HG02981 (cell line): ENCODE results near the gene AGTPBP1.
"Not testable (repeated sequence)": the region's sequence is repeated elsewhere in the genome, so short reads cannot be mapped to it uniquely, and the experiment has no call there.

Experiments
- ATAC-seq: cut with Tn5 transposase; IDR thresholded peaks from one replicate; pipeline ENCODE4 v1.9.1; 2021; ENCODE audit warnings: mild to moderate bottlenecking, moderate library complexity; ENCODE audit not compliant: unreplicated experiment

The AGTPBP1 gene

GRCh38 chr9:85631809-85632208 lies 109.9 kb downstream of the AGTPBP1 start:
- no peak for ATAC-seq

DNA sequence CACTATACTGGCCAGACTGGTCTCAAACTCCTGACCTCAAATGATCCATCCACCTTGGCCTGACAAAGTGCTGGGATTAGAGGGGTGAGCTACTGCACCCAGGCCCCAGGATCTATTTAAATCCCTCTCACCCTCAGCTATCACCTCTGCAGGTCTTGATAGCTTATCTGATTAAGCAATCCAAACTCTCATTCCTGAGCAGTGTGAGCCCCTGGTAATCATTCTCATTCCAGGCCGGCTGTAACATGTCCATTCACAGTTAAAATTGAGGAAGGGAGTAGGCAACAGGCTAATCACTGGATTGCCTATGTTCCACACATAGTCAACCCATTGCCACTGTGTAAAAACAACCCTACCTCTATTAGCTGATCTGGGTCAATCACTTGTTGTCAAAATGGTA lies 111.1 kb downstream of the AGTPBP1 start:
- ATAC-seq = no peak

DNA sequence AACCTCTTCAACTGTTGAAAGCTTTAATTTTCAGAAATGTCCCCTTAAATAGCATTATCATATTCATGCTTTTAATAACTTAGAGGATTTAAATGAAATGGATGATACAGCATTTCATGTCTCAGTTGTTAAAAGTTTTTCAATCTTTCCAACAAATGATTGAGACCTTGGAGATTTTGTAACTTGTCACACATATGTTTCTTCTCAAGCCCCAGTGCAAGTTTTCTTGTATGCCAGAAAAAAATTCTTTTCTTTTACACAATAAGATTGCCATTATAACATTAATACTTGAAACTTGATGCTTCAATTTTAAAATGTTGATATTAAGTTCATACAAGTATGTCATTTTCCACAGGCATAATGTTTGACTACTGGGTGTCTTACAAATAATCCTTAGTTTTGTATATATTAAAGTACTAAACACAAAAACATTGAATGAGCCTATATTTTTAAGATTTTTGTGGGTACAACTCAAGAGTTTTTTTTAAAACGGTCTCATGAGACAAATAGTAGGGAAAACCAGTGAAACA lies 124.5 kb downstream of the AGTPBP1 start:
- no peak for ATAC-seq

DNA sequence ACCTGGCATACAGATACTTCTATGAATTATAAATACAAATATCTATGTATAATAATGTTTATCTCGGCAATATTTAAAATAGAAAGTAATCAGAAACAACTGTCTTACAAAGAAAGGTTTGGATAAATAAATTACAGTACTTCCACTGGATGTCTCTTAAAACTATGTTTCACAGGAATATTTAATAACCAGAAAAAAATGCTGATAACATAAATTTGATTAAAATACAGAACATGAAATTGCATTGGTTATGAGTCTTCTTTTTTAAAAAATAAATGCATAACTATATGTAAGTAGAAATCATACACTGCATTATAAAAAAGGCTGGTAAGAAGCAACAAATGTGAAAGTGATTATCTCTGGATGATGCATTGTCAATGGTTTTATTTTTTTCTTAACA lies 126.0 kb downstream of the AGTPBP1 start:
- no peak for ATAC-seq

GRCh38 chr9:85610074-85610860 lies 131.5 kb downstream of the AGTPBP1 start:
- ATAC-seq = peak; percentile 96

GRCh38 chr9:85605905-85606304 lies 135.8 kb downstream of the AGTPBP1 start:
- ATAC-seq = no peak

DNA sequence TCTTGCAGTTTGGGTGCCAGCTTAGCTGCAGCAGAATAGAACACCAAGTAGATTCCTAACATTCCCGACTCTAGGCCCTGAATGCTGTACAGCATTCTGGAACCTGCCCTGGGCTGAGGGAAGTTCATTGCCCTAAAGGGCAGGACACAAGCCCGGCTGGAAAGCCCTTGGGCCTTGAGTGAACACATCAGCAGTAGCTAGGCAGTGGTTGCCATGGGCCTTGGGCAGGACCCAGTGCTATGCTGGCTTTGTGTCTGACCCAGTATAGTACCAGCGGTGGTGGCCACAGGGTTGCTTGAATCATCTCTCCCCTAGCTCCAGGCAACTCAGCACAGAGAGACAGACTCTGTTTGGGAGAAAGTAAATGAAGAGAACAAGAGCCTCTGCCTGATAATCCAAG lies 137.8 kb downstream of the AGTPBP1 start:
- no peak for ATAC-seq

- no peak for ATAC-seq
Measured at GRCh38 chr9:85602742-85603141, 139.0 kb downstream of the AGTPBP1 start.

DNA sequence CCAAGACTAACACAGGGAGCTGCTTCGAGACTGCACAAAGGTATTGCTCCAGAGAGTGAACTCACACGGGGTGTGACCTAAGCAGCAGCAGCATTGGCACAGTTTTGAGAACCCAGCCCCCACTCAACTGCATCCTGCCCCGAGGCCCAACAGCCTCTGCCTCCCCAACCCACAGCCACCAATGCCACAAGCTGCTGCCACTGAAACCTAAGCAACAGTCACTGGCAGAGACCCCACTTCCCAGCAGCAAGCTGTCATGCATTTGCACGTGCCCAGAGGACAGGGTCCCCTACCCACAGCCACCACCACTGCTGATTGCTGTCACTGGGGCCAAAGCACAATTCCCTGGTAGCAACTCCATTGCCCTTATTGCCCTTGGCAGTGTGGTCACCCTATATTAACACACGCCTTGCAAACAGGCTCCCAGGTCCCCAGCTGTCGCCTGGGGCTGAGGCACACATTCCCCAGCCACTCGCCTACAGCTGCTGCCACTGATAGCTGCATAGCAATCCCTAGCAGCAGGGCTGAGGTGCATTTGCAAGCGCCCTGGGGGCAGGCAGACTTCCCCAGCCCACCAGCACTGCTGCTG lies 141.0 kb downstream of the AGTPBP1 start:
- ATAC-seq = no peak

DNA sequence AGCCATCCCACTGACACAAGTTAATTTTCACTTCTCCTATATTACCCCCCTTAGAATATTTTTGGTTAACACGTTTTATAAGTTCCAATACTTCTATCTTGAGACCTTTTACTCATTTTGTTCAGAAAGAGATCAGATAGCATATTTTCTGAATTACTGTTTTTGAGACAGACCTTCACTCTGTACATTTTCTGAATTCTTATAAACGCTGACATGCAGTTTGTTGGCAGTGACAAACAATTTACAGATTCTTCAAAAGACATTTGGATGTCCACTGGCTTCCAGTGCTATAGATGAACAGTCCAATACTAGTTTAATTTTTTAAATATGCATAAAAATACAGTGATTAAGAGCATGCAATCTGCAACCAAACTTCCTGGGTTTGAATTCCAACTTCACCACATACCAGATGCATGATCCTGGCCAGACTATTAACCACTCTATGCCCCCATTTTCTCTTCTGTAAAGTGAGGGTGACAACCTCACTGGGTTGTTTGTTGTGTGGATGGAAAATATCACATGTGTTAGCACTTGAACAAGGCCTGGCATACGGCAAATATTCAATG lies 142.1 kb downstream of the AGTPBP1 start:
- ATAC-seq = no peak

DNA sequence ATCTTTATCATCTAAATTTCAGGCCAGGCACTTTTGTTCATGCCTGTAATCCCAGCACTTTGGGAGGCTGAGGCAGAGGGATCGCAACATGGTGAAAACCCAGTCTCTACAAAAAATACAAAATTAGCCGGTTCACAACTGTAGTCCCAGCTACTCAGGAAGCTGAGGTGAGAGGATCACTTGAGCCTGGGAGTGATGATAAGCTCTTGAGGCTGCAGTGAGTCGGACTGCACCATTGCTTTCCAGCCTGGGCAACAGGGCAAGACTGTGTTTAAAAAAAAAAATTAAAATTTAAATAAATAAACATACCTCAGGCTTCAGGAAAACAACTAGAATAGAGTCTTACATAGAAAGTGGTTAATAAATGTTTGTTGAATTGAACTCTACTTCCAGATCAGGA lies 147.4 kb downstream of the AGTPBP1 start:
- no peak for ATAC-seq

- no peak for ATAC-seq
Measured at GRCh38 chr9:85586684-85587083, 155.1 kb downstream of the AGTPBP1 start.

DNA sequence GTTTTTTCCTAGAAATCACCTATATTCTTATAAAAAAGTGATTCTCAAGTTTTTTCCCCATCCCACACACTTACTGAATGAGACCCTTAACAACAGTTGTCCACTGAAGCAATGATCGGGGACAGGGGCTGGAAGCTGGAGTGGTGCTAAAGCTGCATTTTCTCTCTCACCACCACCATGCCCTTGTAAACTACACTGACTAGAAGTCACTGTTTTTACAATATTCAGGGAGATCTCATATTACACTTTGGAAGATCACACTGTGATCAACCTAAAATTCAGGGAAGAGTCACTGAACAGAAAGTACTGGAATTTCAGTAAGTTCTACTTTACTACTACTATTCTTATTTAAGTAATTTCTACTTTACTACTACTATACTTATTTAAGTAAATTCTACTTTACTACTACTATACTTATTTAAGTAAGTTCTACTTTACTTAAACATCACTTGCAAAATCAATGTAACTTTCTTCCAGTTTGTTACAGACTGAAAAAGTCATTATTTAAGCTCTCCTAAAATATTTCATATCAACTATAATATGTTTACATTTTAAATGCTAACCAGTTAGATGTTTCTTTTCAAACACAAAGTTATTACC lies 164.3 kb downstream of the AGTPBP1 start:
- no peak for ATAC-seq

DNA sequence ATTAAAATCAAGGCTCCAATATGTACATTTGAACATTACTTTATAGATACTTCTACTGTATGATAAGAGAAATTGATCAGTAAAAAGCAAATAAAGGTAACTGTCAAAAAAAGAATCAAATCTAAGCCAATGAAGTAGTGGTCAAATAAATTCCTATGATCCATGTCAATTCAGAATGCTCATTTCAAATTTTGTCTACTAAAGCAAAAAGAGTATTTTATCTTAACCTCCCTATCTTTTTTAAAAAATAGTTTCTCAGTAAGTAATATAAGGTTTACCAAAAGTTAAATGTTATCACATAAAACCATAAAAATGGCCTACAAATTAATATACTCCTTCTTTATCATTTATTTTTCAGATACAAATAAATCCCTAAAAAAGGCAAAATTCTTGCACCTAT lies 165.9 kb downstream of the AGTPBP1 start:
- no peak for ATAC-seq

GRCh38 chr9:85573546-85573945 lies 168.2 kb downstream of the AGTPBP1 start:
- ATAC-seq = not testable (repeated sequence)

- ATAC-seq = not testable (repeated sequence)
Measured at GRCh38 chr9:85572917-85573316, 168.8 kb downstream of the AGTPBP1 start.

GRCh38 chr9:85569988-85570387 lies 171.8 kb downstream of the AGTPBP1 start:
- no peak for ATAC-seq

DNA sequence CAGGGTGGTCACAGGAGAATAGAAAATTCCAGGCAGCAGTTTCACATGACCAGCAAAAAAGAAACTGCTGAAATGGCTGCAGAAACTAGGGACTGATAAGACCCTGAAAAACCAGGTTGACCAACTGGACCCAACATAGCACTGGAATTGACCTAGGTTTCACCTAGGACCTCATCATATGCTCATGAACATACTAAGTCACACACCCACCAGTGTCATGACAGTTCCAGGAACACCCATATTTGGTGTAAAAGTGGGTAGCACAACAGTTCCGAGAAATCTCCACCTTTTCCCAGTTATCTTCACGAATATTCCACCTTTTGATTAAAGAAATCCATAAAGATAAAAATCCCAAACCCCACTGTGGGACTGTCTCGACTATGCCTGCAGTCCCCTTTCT lies 182.2 kb downstream of the AGTPBP1 start:
- no peak for ATAC-seq

- no peak for ATAC-seq
Measured at GRCh38 chr9:85554349-85554748, 187.4 kb downstream of the AGTPBP1 start.

DNA sequence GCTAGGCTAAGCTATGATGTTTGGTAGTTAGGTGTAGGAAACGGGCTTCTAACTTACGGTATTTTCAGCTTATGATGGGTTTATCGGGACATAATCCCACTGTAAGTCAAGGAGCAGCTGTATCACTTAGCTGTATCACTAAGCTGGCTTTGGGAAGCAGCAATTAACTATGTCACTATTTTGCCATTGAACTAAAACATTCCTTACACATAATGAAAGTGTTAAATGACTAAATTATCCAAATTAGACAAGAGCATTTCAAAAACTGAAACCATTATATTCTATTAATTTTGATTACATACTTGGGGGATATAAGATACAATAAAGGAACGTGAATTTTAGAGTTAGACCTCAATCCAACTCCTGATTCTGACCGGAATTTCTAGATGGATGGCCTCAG lies 188.3 kb downstream of the AGTPBP1 start:
- no peak for ATAC-seq

- ATAC-seq = no peak
Measured at GRCh38 chr9:85547599-85547998, 194.2 kb downstream of the AGTPBP1 start.

GRCh38 chr9:85543196-85543595 lies 198.6 kb downstream of the AGTPBP1 start:
- ATAC-seq = no peak
